Hematopoietic multipotent progenitor cell (in vitro differentiated cells): ENCODE measurements around the gene USP37. TPM values are rescaled to one million over a fixed set of nuclear protein-coding genes. Genes with fewer than 3 reads are reported as not detected.

ENCODE experiments used
- DNase-seq, 3 donors: peaks; one replicate each; pipeline ENCODE4 v3.0.0-alpha.2; 2011 to 2015; ENCODE audit warnings: low read depth in 2 of 3, low spot score in 2 of 3
- total RNA-seq: library from RNA; depleted of rRNA; stranded (reverse); fragments of >200 nt; gene quantifications from one replicate; pipeline ENCODE4 v1.2.3, GENCODE V29; 2012

USP37 gene
- total RNA-seq, 1 donor, result 3.8 TPM

- DNase-seq, result no peak
Measured at GRCh38 chr2:218434456-218434855, 133.7 kb downstream of the USP37 start.

GRCh38 chr2:218432676-218433365 lies 135.3 kb downstream of the USP37 start:
- no peak for DNase-seq

GRCh38 chr2:218431878-218432277 lies 136.3 kb downstream of the USP37 start:
- no peak for DNase-seq

GRCh38 chr2:218430721-218431120 lies 137.4 kb downstream of the USP37 start:
- DNase-seq, result no peak

- DNase-seq, result no peak
Measured at GRCh38 chr2:218429911-218430692, 138.0 kb downstream of the USP37 start.

- DNase-seq, result no peak
Measured at GRCh38 chr2:218428846-218429558, 139.1 kb downstream of the USP37 start.

GRCh38 chr2:218427741-218428140 lies 140.4 kb downstream of the USP37 start:
- no peak for DNase-seq

- DNase-seq, result no peak
Measured at GRCh38 chr2:218425531-218425930, 142.6 kb downstream of the USP37 start.

- no peak for DNase-seq
Measured at GRCh38 chr2:218423584-218423983, 144.6 kb downstream of the USP37 start.

GRCh38 chr2:218422403-218423086 lies 145.6 kb downstream of the USP37 start:
- no peak for DNase-seq

GRCh38 chr2:218421027-218421426 lies 147.1 kb downstream of the USP37 start:
- no peak for DNase-seq

GRCh38 chr2:218419630-218420216 lies 148.4 kb downstream of the USP37 start:
- no peak for DNase-seq

- no peak for DNase-seq
Measured at GRCh38 chr2:218418717-218419458, 149.3 kb downstream of the USP37 start, which contains the start of gene VIL1. Gene VIL1 (plus strand): TSS chr2:218419123. CDS start chr2:218423779, 4,656 bp downstream.

- no peak for DNase-seq
Measured at GRCh38 chr2:218418321-218418716, 149.8 kb downstream of the USP37 start.

- no peak for DNase-seq
Measured at GRCh38 chr2:218407717-218408116, 160.4 kb downstream of the USP37 start.

- peak in 2 of 3 donors; percentile 52 to 58 for DNase-seq
Measured at GRCh38 chr2:218406949-218407618, 161.1 kb downstream of the USP37 start.

GRCh38 chr2:218406209-218406948 lies 161.8 kb downstream of the USP37 start:
- peak; percentile 66 to 95 (median 93) for DNase-seq

GRCh38 chr2:218405746-218406208 lies 162.4 kb downstream of the USP37 start:
- DNase-seq, result peak in 1 of 3 donors; percentile 49
